ENCODE data around the gene RBM4.
"Not testable (repeated sequence)": the region's sequence is repeated elsewhere in the genome, so short reads cannot be mapped to it uniquely, and the experiment has no call there.

The RBM4 gene

DNA sequence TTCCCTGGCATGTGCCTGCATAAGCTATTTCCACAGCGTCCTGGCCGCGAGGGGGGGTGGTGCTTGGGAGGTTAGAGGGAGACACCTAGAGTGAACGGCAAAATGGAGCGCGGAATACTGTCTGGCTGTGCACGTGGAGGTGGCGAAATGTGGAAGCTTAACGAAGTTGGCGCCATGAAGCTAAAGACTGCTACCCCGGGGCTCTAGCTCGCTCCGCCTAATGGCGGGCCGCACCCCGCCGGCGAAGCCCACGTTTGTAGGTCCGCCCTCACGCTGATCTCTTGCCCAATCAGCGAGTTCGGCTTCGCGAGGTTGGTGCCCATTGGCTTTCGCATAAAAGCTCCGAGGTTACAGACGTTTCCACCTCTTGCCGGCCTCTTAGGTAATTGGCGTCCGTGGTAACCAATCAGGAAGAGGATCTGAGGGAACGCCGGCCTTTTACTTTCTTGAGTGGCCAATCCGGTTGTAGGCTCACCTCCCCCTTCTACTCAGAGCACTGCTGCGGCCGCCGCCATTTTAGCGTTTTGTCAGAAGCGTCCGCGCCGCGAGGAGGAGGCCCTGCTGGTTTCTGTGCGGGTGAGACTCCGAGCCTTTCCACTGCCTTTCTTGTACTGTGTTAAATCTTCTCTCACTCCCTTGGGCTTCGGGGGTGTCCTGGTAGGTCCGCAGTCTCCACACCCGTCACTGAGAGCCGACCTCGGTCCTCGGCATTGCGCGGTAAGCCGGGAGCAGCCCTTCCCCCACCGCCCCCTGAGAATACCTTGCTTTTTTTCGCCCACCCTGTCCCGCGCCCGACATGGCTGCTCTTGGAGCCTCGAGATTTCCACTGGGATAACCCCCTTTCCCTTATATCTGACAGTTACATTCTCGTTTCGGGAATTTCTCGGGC, at the start of gene RBM4:
Gene RBM4, plus strand, starts transcription at position 527 of the 889 bp plus-strand sequence. CDS start 1,009 bp downstream, outside the sequence.
- DNase-seq (ENCODE audit: low read depth): peak; percentile 100
- peak; percentile 36 for TF ChIP-seq CTCF (conservative IDR thresholded peaks at IDR 0.05; ENCODE audit: low read depth, low read length)
- peak within 1 kb of the TSS; percentile 96 for H3K4me3 ChIP-seq (ENCODE audit: low read depth, low read length)

- DNase-seq (ENCODE audit: low read depth); H3K4me3 ChIP-seq (ENCODE audit: low read depth, low read length): not testable (repeated sequence)
Observed at GRCh38 chr11:66589315-66589714, 49.2 kb upstream of the RBM4 start.

DNA sequence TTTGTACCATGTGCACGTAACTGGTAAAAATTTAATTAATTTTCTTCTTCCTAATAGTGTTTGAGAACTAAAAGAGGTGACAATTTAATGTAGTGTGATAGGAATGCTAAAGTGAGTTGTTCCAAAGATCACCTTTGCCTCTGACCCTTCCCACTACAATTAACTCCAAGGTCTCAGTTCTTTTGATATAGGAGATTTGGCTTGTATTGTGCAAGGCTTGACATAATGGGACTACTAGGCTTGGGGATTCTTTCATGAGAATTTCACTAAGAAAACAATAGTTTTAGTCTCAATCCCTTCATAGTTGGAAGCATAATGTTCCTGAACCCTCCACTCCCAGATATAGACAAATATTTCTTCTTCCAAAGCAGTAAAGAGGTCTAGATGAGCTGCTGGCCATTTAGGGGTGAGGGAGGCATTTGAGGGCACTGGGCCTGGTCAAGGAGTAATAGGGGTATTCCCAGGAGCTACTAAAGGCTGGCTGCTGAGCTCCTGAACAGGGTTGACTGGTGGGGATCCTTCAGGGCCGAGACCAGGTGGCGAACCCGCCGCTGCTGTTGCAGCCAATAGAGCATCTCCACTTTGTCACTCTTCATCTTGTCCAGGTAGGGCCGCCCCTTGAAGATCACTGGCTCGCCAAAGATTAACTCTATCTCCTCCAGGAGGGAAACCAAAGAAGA, 48.4 kb upstream of the RBM4 start:
- no peak overlapping the region for H3K4me3 ChIP-seq (ENCODE audit: low read depth, low read length)
- DNase-seq (ENCODE audit: low read depth): no peak
- TF ChIP-seq CTCF (conservative IDR thresholded peaks at IDR 0.05; ENCODE audit: low read depth, low read length): no peak

GRCh38 chr11:66591175-66591574, 47.3 kb upstream of the RBM4 start:
- no peak for DNase-seq (ENCODE audit: low read depth)
- H3K4me3 ChIP-seq (ENCODE audit: low read depth, low read length): no peak overlapping the region
- no peak for TF ChIP-seq CTCF (conservative IDR thresholded peaks at IDR 0.05; ENCODE audit: low read depth, low read length)

- DNase-seq (ENCODE audit: low read depth): peak; percentile 96
- peak; percentile 78 for TF ChIP-seq CTCF (conservative IDR thresholded peaks at IDR 0.05; ENCODE audit: low read depth, low read length)
- H3K4me3 ChIP-seq (ENCODE audit: low read depth, low read length): peak within 1 kb of the TSS; percentile 71
Observed at GRCh38 chr11:66592457-66593302, 45.8 kb upstream of the RBM4 start, which contains the start of the genes CCDC87 and CCS. TSS of gene CCDC87 (minus strand) at chr11:66593063. CDS start at chr11:66593015, 48 bp downstream. TSS of gene CCS (plus strand) at chr11:66593185. CDS start at chr11:66593262, 77 bp downstream.

DNA sequence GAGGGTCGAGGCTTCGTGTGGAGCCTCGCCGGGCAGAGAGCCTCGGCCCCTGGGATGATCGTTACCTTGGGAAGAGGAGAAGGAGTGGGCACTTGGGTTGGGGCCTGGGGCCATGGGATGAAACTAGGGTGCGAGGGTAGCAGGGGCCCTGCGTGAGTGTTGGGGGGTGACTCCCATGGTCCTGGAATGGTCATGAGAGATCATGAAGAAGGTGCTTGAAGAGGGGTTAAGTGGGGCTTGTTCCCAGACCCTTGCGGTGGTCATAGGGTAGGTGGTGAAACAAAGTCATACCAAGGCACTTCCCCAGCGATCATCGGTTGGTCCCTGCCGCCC, 45.2 kb upstream of the RBM4 start:
- peak overlapping the region; percentile 71 for H3K4me3 ChIP-seq (ENCODE audit: low read depth, low read length)
- no peak for TF ChIP-seq CTCF (conservative IDR thresholded peaks at IDR 0.05; ENCODE audit: low read depth, low read length)
- DNase-seq (ENCODE audit: low read depth): no peak

GRCh38 chr11:66593650-66594049, 44.9 kb upstream of the RBM4 start:
- no peak for DNase-seq (ENCODE audit: low read depth)
- no peak for TF ChIP-seq CTCF (conservative IDR thresholded peaks at IDR 0.05; ENCODE audit: low read depth, low read length)
- H3K4me3 ChIP-seq (ENCODE audit: low read depth, low read length): peak overlapping the region; percentile 71

Data from choroid plexus epithelial cell (primary cell).